Activated T-helper 1 cell treated with anti-CD3 and anti-CD28 coated beads, Interleukin-12 subunit alpha, Interleukin-12 subunit beta, Interleukin-2, Interleukin-4 antibody, amounts not matched to agents 30 ng/mL and 10 ng/mL and 1 ng/mL, durations not matched to agents 14 hours and 24 hours and 36 hours (primary cell): ENCODE data around the gene EGFLAM. TPM values are rescaled to one million over a fixed set of nuclear protein-coding genes. Genes with fewer than 3 reads are reported as not detected.

ENCODE experiments used
- DNase-seq: peaks from one replicate; pipeline ENCODE4 v3.0.0; 2021; ENCODE audit warnings: low spot score
- H3K27ac Mint-ChIP-seq: one replicate; pipeline ENCODE4 v1.8.0; 2021; ENCODE audit warnings: mild to moderate bottlenecking, mixed read lengths
- H3K27me3 Mint-ChIP-seq: one replicate; pipeline ENCODE4 v1.8.0; 2022; ENCODE audit warnings: mild to moderate bottlenecking, moderate library complexity, mixed read lengths; ENCODE audit not compliant: insufficient read depth
- H3K36me3 Mint-ChIP-seq: one replicate; pipeline ENCODE4 v1.8.0; 2021; ENCODE audit warnings: low read depth, mixed read lengths
- H3K4me1 Mint-ChIP-seq: one replicate; pipeline ENCODE4 v1.8.0; 2021; ENCODE audit warnings: low read depth, mixed read lengths
- H3K4me3 Mint-ChIP-seq: one replicate; pipeline ENCODE4 v1.8.0; 2021; ENCODE audit warnings: mild to moderate bottlenecking, moderate library complexity, mixed read lengths
- H3K9me3 Mint-ChIP-seq: one replicate; pipeline ENCODE4 v1.8.0; 2021; ENCODE audit warnings: mixed read lengths
- intact Hi-C: fragments of 100-400 bp; cut with micrococcal nuclease; formaldehyde crosslinking; loops from one replicate; pipeline ENCODE4 v1.15.1; 2024
- total RNA-seq: library from RNA; stranded (reverse); gene quantifications from 2 replicates; pipeline ENCODE4 v1.2.3, GENCODE V29; 2022

The EGFLAM gene
- total RNA-seq, 1 donor from 2014 or later = not detected

DNA sequence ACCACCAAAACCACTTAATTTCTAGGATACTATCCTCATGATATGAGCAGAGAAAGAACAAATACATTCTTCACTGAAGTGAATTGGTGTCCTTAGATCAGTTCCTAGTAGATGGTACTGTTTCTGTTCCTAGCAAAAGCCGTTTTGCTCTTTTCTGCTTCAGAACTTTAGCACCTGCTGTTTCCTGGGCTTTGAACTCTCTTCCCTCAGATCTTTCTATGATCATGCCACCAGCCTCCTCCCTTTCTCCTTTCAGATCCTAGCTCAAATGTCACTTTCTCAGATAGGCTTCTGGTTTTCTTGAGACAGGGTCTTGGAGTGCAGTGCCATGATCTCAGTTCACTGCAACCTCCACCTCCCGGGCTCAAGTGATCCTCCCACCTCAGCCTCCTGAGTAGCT is 118.0 kb downstream of the EGFLAM start:
- peaks cover 6% of the 10 kb centered on the region for H3K4me1 Mint-ChIP-seq
- no peak for DNase-seq
- intact Hi-C loops = no loop called here
- H3K27ac Mint-ChIP-seq = no peak overlapping the region
- H3K4me3 Mint-ChIP-seq = no peak overlapping the region
- no peaks in the 10 kb centered on the region for H3K9me3 Mint-ChIP-seq
- peaks cover 16% of the 10 kb centered on the region for H3K27me3 Mint-ChIP-seq
- no peaks in the 10 kb centered on the region for H3K36me3 Mint-ChIP-seq

DNA sequence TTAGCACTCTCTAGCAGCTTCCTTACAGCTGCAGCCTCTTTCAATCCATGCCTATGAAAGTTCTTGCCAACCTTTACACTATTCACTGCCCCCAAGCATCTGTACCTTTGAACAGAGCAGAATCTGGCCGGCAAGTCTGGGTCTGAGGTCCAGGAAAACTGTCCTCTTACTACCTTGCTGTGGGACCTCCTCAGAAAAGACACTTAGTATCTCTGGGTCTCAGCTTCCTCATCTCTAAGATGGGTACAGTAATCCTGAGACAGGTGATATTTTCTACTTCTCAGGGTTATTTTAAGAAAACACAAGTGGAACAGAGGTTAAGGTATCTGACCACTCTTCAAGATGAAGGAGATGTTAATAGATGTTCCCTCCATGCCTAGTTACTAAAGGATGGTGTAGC is 120.2 kb downstream of the EGFLAM start:
- Mint-ChIP-seq H3K9me3 (no peaks in the 10 kb centered on the region), H3K4me1 (peaks cover 6% of the 10 kb centered on the region), H3K27me3 (peaks cover 16% of the 10 kb centered on the region), H3K4me3 (no peak overlapping the region), H3K27ac (no peak overlapping the region), H3K36me3 (no peaks in the 10 kb centered on the region)
- no peak for DNase-seq
- intact Hi-C loops = no loop called here

DNA sequence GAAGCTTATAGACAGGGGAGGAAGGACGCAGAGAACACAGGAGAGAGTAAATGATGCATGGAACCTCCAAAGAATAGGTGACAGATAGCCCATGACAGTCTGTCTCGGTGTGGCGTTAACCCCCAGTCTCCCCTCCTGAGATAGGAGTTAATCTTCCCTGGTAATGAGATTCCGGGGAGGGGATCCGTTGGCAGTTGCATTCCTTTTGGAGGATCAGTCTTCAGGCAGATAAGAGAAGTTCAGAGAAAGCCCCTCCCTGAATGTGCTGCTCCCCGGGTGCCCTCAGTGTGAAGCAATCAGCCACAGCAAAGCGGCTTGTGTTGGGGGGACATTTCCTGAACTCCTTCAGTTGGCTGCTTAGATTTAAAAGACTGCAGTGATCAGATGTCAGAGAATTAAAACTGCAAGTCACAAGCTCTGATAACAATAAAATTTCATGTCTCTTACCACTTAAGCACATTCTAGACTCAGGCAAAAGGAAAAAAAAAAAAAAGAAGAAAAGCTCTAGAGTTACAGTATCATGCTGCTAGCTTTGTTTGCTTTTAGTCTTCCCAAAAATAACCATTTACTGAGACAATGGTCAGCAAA is 121.1 kb downstream of the EGFLAM start:
- intact Hi-C loops = no loop called here

DNA sequence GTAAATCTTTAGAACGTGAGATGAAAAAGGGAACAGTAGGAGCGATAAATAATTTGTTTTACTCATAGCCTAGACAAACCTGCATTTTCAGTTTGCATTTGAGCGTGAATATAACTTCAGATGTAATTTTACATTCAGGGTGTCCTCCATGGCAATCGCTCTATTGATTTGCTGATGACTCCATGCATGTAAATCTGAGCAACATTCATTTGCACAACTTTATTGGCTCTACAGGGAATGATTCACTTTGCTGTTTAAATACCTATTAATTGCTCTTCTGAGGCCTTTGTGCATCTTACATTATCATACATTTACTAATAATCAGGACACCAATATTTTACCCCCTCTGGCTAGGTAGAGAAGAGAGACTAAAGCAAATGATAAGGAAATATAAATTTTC is 122.2 kb downstream of the EGFLAM start:
- no peak overlapping the region for H3K4me3 Mint-ChIP-seq
- no peak overlapping the region for H3K27ac Mint-ChIP-seq
- peaks cover 6% of the 10 kb centered on the region for H3K4me1 Mint-ChIP-seq
- no peaks in the 10 kb centered on the region for H3K36me3 Mint-ChIP-seq
- intact Hi-C loops = no loop called here
- no peaks in the 10 kb centered on the region for H3K9me3 Mint-ChIP-seq
- H3K27me3 Mint-ChIP-seq = peaks cover 16% of the 10 kb centered on the region
- DNase-seq = no peak

More for the DNA sequence above, 121.1 kb downstream of the EGFLAM start:
- Mint-ChIP-seq H3K4me1 (peaks cover 6% of the 10 kb centered on the region), H3K4me3 (no peak overlapping the region), H3K27me3 (peaks cover 16% of the 10 kb centered on the region), H3K36me3 (no peaks in the 10 kb centered on the region), H3K9me3 (no peaks in the 10 kb centered on the region), H3K27ac (no peak overlapping the region)
- DNase-seq = no peak

DNA sequence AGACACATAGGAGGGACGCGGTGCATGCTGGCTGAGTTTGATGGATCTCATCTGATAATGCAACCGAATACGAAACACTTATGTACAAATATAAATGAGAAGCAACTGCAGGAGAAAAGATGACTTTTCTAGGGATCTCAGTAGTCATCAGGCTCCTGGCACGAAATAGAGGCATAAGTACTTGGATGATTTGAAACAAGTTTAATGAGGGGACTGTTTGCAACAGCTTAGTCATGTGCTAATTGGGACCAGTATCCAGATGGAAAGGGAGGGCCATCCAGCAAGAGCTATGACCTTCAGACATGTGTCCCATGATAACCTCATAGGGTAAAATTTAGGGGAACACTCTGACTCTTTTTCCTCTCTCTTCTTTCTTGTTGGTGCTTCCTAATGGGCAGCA is 123.0 kb downstream of the EGFLAM start:
- H3K36me3 Mint-ChIP-seq = no peaks in the 10 kb centered on the region
- no peak overlapping the region for H3K27ac Mint-ChIP-seq
- intact Hi-C loops = no loop called here
- no peak overlapping the region for H3K4me3 Mint-ChIP-seq
- H3K27me3 Mint-ChIP-seq = peaks cover 18% of the 10 kb centered on the region
- H3K9me3 Mint-ChIP-seq = no peaks in the 10 kb centered on the region
- peaks cover 5% of the 10 kb centered on the region for H3K4me1 Mint-ChIP-seq
- DNase-seq = no peak

DNA sequence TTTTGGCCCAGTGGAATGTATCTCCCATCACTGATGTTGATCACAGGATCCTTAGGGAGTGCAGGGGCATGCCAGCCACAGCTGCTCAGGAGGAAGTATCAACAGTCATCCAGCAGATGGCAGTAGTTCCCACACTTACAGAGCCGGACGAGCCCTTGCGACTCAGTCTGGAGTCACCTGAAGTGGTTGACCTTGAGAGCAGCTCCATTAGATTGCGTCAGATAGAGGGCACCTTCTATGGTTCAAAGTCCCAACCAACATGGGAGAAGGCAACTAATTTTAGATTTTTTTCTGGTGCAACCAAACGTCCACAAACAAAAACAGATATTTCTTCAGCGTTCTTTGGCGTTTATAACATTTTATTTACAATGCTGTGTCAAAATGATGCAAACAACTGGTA is 124.5 kb downstream of the EGFLAM start:
- intact Hi-C loops = loop anchor here (1.0 kb wide), 1 partner anchor 427 kb away; no protein-coding TSS in a partner anchor
- Mint-ChIP-seq H3K27me3 (peaks cover 17% of the 10 kb centered on the region), H3K9me3 (no peaks in the 10 kb centered on the region), H3K4me1 (no peaks in the 10 kb centered on the region), H3K36me3 (no peaks in the 10 kb centered on the region), H3K4me3 (no peak overlapping the region), H3K27ac (no peak overlapping the region)
- DNase-seq = peak; percentile 34

DNA sequence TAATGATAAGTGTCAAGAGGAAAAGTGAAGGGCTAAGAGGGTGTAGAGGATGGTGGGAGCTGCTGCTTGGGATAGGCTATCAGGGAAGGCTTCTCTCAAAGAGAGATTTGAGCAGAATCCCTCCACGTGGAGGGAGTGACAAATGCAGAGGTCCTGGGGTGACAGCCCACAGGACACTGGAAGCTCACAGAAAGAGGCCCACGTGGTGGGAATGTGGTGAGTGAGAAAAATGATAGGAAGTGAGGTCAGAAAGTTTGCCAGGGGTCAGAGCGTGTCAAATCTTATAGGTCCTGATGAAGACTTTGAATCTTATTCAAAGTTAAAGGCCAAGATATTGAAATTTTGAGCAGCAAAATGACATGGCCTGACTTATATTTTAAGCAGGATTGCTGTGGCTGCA is 125.3 kb downstream of the EGFLAM start:
- H3K4me1 Mint-ChIP-seq = no peaks in the 10 kb centered on the region
- intact Hi-C loops = no loop called here
- H3K36me3 Mint-ChIP-seq = no peaks in the 10 kb centered on the region
- peaks cover 17% of the 10 kb centered on the region for H3K27me3 Mint-ChIP-seq
- DNase-seq = no peak
- no peak overlapping the region for H3K27ac Mint-ChIP-seq
- no peak overlapping the region for H3K4me3 Mint-ChIP-seq
- H3K9me3 Mint-ChIP-seq = no peaks in the 10 kb centered on the region

DNA sequence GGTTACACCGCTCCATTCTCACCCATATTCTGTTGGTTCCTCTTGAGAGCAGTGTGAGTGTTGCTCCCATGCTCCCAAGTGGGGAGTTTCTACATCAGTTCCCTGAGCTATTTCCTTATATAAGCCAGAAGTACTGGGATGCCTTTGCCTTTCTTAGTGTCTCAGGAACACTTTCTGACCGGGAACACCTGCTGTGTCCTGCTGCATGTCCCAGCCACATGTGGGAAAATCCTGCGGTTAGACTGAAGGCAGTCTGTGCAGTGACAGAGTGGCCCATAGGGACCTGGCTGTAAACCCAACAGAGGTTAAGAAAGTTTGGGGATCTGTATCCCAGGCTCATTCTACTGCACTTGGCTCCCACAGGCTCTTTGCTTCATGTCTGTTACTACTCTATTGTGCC is 126.0 kb downstream of the EGFLAM start:
- Mint-ChIP-seq H3K27me3 (peaks cover 11% of the 10 kb centered on the region), H3K9me3 (no peaks in the 10 kb centered on the region), H3K27ac (no peak overlapping the region), H3K36me3 (no peaks in the 10 kb centered on the region), H3K4me1 (no peaks in the 10 kb centered on the region), H3K4me3 (no peak overlapping the region)
- intact Hi-C loops = no loop called here
- DNase-seq = no peak

DNA sequence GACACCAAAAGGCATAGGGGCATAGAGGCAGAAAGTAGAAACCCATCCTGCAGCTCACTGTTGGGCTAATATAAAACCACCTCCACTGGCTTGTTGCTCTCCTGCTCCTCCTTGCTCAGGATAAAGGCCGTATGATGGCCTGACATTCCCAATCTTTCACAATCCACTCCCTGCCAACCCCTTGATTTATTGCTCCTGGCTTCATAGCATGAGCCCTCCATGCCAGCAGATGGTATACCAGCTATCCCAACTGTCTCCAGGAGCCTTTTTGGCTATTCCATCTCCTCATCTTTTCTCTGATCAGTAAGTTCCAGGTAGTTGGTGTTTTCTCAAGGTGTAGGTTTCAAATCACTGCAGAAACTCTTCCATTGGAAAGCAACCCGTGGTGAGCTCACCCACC is 128.8 kb downstream of the EGFLAM start:
- Mint-ChIP-seq H3K36me3 (no peaks in the 10 kb centered on the region), H3K4me3 (no peak overlapping the region), H3K4me1 (no peaks in the 10 kb centered on the region), H3K27me3 (peaks cover 7% of the 10 kb centered on the region), H3K9me3 (no peaks in the 10 kb centered on the region), H3K27ac (no peak overlapping the region)
- DNase-seq = no peak
- intact Hi-C loops = no loop called here

DNA sequence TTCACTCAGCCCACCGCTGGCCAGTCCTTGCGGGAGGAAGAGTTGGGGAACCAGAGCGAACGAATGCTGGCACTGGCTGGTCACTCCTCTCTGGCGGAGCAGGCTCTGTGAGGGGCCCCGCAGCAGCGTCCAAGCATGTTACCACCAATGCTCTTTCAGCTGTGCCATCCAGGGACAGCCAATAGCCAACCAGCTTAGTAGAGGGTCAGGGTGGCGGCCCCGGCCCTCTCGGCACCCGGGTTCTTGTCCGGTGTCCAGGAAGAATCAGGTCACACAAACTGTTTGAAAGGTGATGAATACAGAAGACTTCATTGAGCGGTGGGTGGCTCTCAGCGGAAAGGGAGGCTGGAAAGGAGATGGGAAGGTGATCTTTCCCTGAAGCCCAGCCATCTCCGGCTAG is 135.3 kb downstream of the EGFLAM start:
- intact Hi-C loops = no loop called here
- H3K4me3 Mint-ChIP-seq = no peak overlapping the region
- no peak overlapping the region for H3K27ac Mint-ChIP-seq
- no peaks in the 10 kb centered on the region for H3K4me1 Mint-ChIP-seq
- no peaks in the 10 kb centered on the region for H3K36me3 Mint-ChIP-seq
- peaks cover 5% of the 10 kb centered on the region for H3K27me3 Mint-ChIP-seq
- H3K9me3 Mint-ChIP-seq = no peaks in the 10 kb centered on the region
- DNase-seq = no peak

DNA sequence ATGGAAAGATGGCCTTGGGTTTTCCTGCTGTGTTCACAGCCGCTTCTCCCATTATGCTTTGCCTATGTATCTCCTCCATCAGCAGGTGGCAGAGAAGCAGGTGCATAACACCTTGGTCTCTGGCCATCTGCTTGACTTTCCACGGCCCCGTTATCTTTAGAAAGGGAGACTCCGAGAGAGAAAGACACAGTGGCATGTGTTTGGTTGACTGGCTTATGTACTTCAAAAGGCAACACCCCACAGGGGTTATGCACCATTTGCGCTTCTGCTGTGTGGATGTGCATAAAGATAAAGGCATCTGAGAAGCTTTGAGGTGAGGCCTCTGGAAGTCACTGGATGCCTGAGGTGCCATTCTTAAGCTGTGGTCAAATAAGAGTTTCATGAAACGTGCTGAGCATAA is 138.4 kb downstream of the EGFLAM start:
- intact Hi-C loops = no loop called here
- H3K4me3 Mint-ChIP-seq = no peak overlapping the region
- no peak overlapping the region for H3K27ac Mint-ChIP-seq
- H3K27me3 Mint-ChIP-seq = peaks cover 17% of the 10 kb centered on the region
- no peaks in the 10 kb centered on the region for H3K36me3 Mint-ChIP-seq
- no peaks in the 10 kb centered on the region for H3K4me1 Mint-ChIP-seq
- no peak for DNase-seq
- H3K9me3 Mint-ChIP-seq = no peaks in the 10 kb centered on the region

DNA sequence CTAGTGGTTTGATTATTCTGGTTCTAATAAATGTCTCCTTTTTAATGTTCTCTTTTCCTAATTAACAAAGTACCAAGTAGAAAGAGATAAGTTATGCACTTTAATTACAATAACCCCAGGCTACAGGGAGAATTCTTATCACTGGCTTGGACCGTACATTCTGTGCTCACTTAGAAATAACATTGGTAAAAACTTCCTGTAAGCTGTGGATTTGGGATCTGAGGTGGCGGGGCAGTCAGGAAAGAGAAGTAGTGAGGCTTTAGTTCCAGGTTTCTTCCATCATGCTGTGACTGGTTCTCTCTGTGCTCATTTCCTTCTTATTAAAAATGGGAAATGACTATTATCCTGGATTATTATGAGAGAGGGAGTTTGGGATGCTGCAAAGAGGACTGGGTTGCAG is 142.0 kb downstream of the EGFLAM start:
- Mint-ChIP-seq H3K27ac (no peak overlapping the region), H3K36me3 (no peaks in the 10 kb centered on the region), H3K27me3 (peaks cover 19% of the 10 kb centered on the region), H3K4me3 (no peak overlapping the region), H3K4me1 (no peaks in the 10 kb centered on the region), H3K9me3 (no peaks in the 10 kb centered on the region)
- intact Hi-C loops = no loop called here
- no peak for DNase-seq

DNA sequence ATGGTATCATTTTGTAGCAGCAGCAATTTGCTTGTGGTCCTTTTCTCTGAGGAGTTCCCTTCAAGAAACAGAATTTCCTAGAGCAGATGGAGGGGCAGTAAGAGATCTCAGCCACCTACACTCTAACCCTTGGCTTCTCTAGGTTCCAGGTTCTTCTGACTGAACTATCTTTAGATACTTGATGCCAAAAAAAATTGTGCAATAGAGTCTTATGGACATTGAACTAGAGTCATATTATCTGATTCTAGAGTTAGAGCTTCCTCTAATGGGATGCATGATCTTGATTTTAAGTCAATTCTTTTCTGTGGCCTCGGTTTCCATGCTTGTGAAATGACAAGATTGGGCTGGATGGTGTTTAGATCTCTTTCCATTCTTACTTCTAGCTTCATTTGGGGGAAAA is 142.8 kb downstream of the EGFLAM start:
- no peaks in the 10 kb centered on the region for H3K36me3 Mint-ChIP-seq
- no peak overlapping the region for H3K27ac Mint-ChIP-seq
- DNase-seq = no peak
- H3K27me3 Mint-ChIP-seq = peaks cover 19% of the 10 kb centered on the region
- H3K4me3 Mint-ChIP-seq = no peak overlapping the region
- H3K9me3 Mint-ChIP-seq = no peaks in the 10 kb centered on the region
- H3K4me1 Mint-ChIP-seq = no peaks in the 10 kb centered on the region
- intact Hi-C loops = no loop called here

DNA sequence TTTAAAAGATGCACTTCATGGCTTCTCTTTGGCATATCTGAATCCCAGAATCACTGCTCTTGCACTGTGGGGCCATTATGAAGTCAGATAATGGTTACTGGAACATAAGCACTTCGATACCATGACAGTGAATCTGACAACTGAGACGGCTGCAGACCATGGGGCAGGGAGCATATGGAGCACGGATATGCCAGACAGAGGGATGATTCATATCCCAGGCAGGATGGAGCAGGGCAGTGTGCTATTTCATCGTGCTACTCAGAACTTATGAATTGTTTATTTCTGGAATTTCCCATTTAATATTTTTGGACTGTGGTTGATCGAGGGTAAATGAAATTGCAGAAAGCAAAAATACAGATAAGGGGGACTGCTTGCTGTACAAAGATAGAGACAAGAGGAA is 145.0 kb downstream of the EGFLAM start:
- no peaks in the 10 kb centered on the region for H3K4me1 Mint-ChIP-seq

More for the DNA sequence above, 145.0 kb downstream of the EGFLAM start:
- Mint-ChIP-seq H3K27ac (no peak overlapping the region), H3K9me3 (no peaks in the 10 kb centered on the region), H3K36me3 (no peaks in the 10 kb centered on the region), H3K27me3 (peaks cover 18% of the 10 kb centered on the region), H3K4me3 (no peak overlapping the region)
- no peak for DNase-seq
- intact Hi-C loops = no loop called here
